Uterus (tissue), 2 donors: ENCODE results near the gene LTK.

ENCODE experiments used
- CTCF ChIP-seq, 4 experiments: fragments of 200-600 bp in 2 of 4; fragments of 450-650 bp in 2 of 4; sonication (generic) in 2 of 4; IDR thresholded peaks; one replicate each; pipeline ENCODE4 v1.5.1; 2016 to 2019; ENCODE audit warnings: antibody characterized with exemption in 4 of 4, mild to moderate bottlenecking in 2 of 4, moderate library complexity in 1 of 4
- POLR2A ChIP-seq, 2 donors: fragments of 450-650 bp; IDR thresholded peaks; one replicate each; pipeline ENCODE4 v1.6.1; 2016; ENCODE audit warnings: antibody characterized with exemption in 2 of 2, mild to moderate bottlenecking in 1 of 2, moderate library complexity in 1 of 2

- TF ChIP-seq CTCF (IDR thresholded peaks at IDR 0.05) (no peak), POLR2A (IDR thresholded peaks at IDR 0.05) (no peak)
Measured at GRCh38 chr15:41523097-41523496, 9.5 kb upstream of the LTK start.
